Measurements from ENCODE around the gene TUBG2. TPM values are rescaled to one million over a fixed set of nuclear protein-coding genes. Genes with fewer than 3 reads are reported as not detected.

The TUBG2 gene
- polyA plus RNA-seq, 1 of the 3 experiments (the other 2 are of a cell fraction): 33.9 TPM

- ChIA-PET CTCF (interaction anchor here (0.6 to 4.2 kb wide), 7 partner anchors 17 to 314 kb away, joined by 3 to 47 read pairs (median 4); partner anchors contain the start of gene PSMC3IP), POLR2A (interaction anchor here (1.1 to 2.6 kb wide), 4 partner anchors 7 to 105 kb away, joined by 3 to 16 read pairs (median 4); partner anchors contain the start of gene PSMC3IP)
- Histone ChIP-seq H3K4me1 (ENCODE audit: control insufficient read depth in 1 of 2, insufficient read depth in 2 of 2, low read depth in 1 of 2, low read length in 1 of 2) (peaks cover 10 to 37% of the 10 kb centered on the region in 2 experiments), H3K4me3 (ENCODE audit: low read depth in 2 of 2, low read length in 1 of 2) (peak overlapping the region; percentile 65 to 71), H2AFZ (ENCODE audit: low read depth) (no peak overlapping the region; the same call in 1 of the 2 replicates), H3K9me3 (no peaks in the 10 kb centered on the region), H3K36me3 (replicated peaks in 1 of 2; ENCODE audit: control insufficient read depth in 1 of 2, insufficient read depth in 2 of 2, low read length in 1 of 2) (peaks cover 1 to 21% of the 10 kb centered on the region in 2 experiments), H3F3A (replicated peaks; ENCODE audit: insufficient read depth) (peaks cover 26% of the 10 kb centered on the region), H3K9me2 (no peaks in the 10 kb centered on the region), H3K27me3 (ENCODE audit: insufficient read depth) (no peaks in the 10 kb centered on the region), H3K4me2 (peak overlapping the region; percentile 90), H4K20me1 (ENCODE audit: insufficient read depth) (no peaks in the 10 kb centered on the region), H3K27ac (ENCODE audit: low read depth in 2 of 2, low read length in 1 of 2) (peak overlapping the region; percentile 56 to 92), H3K9ac (peak overlapping the region; percentile 64), H3K79me2 (ENCODE audit: insufficient read depth) (peaks cover 5% of the 10 kb centered on the region)
- WGBS (ENCODE audit: low lambda C conversion rate): 93% methylated on average over 20 of the region's 25 CpGs
- TF ChIP-seq MEF2A (IDR thresholded peaks at IDR 0.05; ENCODE audit: borderline replicate concordance, low read depth): no peak
- TF ChIP-seq EP300 (IDR thresholded peaks at IDR 0.05; ENCODE audit: borderline replicate concordance in 1 of 2, low read depth in 1 of 2, low read length in 1 of 2): no peak
- no peak for TF ChIP-seq GABPA (IDR thresholded peaks at IDR 0.05; ENCODE audit: low read depth)
- TF ChIP-seq IRF3 (IDR thresholded peaks at IDR 0.05; ENCODE audit: low read depth, low read length): no peak
- TF ChIP-seq CHD2 (IDR thresholded peaks at IDR 0.05; ENCODE audit: low read length, partially characterized antibody): no peak
- TF ChIP-seq USF1 (IDR thresholded peaks at IDR 0.05; ENCODE audit: borderline replicate concordance, low read depth): no peak
- TF ChIP-seq MXI1 (IDR thresholded peaks at IDR 0.05; ENCODE audit: low read depth, low read length): no peak
- TF ChIP-seq USF2 (IDR thresholded peaks at IDR 0.05; ENCODE audit: borderline replicate concordance, low read depth, low read length): no peak
- no peak for TF ChIP-seq SIN3A (IDR thresholded peaks at IDR 0.05; ENCODE audit: borderline replicate concordance, low read depth, low read length)
- no peak for TF ChIP-seq PBX3 (IDR thresholded peaks at IDR 0.05)
- TF ChIP-seq POLR2AphosphoS5 (IDR thresholded peaks at IDR 0.05; ENCODE audit: low read depth, low read length): no peak
- no peak for TF ChIP-seq TCF12 (IDR thresholded peaks at IDR 0.05)
- TF ChIP-seq NFIC (IDR thresholded peaks at IDR 0.05; ENCODE audit: borderline replicate concordance): no peak
- no peak for TF ChIP-seq NRF1 (IDR thresholded peaks at IDR 0.05; ENCODE audit: low read depth, low read length)
- TF ChIP-seq ZBTB33 (IDR thresholded peaks at IDR 0.05; ENCODE audit: borderline replicate concordance, low read depth): no peak
- DNase-seq: peak; percentile 23
Observed at GRCh38 chr17:42683407-42684034, 24.4 kb downstream of the TUBG2 start.

Measured in SK-N-SH (cell line).